Muscle of leg (tissue), 16 donors: ENCODE results near the gene PLA2G10. TPM values are rescaled to one million over a fixed set of nuclear protein-coding genes. Genes with fewer than 3 reads are reported as not detected.
"Not testable (repeated sequence)": the region's sequence is repeated elsewhere in the genome, so short reads cannot be mapped to it uniquely, and the experiment has no call there.

Source experiments
- DNase-seq: peaks from one replicate; pipeline ENCODE4 v3.0.0; 2013
- H3K27ac ChIP-seq: one replicate; pipeline ENCODE4 v1.5.1; 2013; ENCODE audit warnings: mild to moderate bottlenecking, low read length, control low read depth
- H3K27me3 ChIP-seq: one replicate; pipeline ENCODE4 v1.6.1; 2013; ENCODE audit warnings: low read length; ENCODE audit not compliant: control insufficient read depth, insufficient read depth
- H3K36me3 ChIP-seq: one replicate; pipeline ENCODE4 v1.6.1; 2013; ENCODE audit warnings: low read length; ENCODE audit not compliant: control insufficient read depth, insufficient read depth
- H3K4me1 ChIP-seq: one replicate; pipeline ENCODE4 v1.6.1; 2013; ENCODE audit warnings: low read length; ENCODE audit not compliant: control insufficient read depth, insufficient read depth
- H3K4me3 ChIP-seq: one replicate; pipeline ENCODE4 v1.5.1; 2013; ENCODE audit warnings: low read length, control low read depth
- H3K9me3 ChIP-seq: replicated peaks from 2 replicates; pipeline ENCODE4 v1.6.1; 2013; ENCODE audit warnings: low read depth, low read length; ENCODE audit not compliant: control insufficient read depth
- WGBS: methylation state at CpG from one replicate; pipeline ENCODE4 v1.1.5; 2013; ENCODE audit warnings: missing lambda C conversion rate; ENCODE audit not compliant: insufficient coverage; 5-methylcytosine and 5-hydroxymethylcytosine counted together
- long read RNA-seq, 11 donors: transcript quantifications; one replicate each; lab custom pipeline, GENCODE V29; 2026
- polyA plus RNA-seq, 8 donors: library from polyadenylated mRNA; unstranded; fragments of 120-200 nt; gene quantifications; one replicate each; pipeline versions ENCODE4 v1.2.1 to v1.2.3, GENCODE V29; 2013; ENCODE audit warnings: inconsistent platforms in 1 of 8, low replicate concordance in 1 of 8; ENCODE audit not compliant: insufficient read length in 8 of 8, insufficient read depth in 1 of 8
- total RNA-seq: library from RNA; stranded (reverse); fragments of 120-200 nt; gene quantifications from one replicate; pipeline ENCODE4 v1.2.4, GENCODE V29; 2013

The PLA2G10 gene, protein sequence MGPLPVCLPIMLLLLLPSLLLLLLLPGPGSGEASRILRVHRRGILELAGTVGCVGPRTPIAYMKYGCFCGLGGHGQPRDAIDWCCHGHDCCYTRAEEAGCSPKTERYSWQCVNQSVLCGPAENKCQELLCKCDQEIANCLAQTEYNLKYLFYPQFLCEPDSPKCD
- total RNA-seq (0.18 TPM), polyA plus RNA-seq (under 1 TPM in 7 of 8 donors, not detected in 1; 0.28 to 0.73 (median 0.46) TPM)
- long read RNA-seq, donor 1 = 0 reads
- long read RNA-seq, donor 2 = 0 reads
- long read RNA-seq, donor 3 = 0 reads
- long read RNA-seq, donor 4 = 0 reads
- long read RNA-seq, donor 5 = 0 reads
- long read RNA-seq, donor 6 = 0 reads
- long read RNA-seq, donor 7 = 0 reads
- long read RNA-seq, donor 8 = 0 reads
- long read RNA-seq, donor 9 = 0 reads
- long read RNA-seq, donor 10 = 0 reads
- long read RNA-seq, donor 11, partial matches to known transcripts = 5 of 5 reads
- long read RNA-seq, donor 11, other reads (novel, unspliced or antisense) = 0 of 5 reads

DNA sequence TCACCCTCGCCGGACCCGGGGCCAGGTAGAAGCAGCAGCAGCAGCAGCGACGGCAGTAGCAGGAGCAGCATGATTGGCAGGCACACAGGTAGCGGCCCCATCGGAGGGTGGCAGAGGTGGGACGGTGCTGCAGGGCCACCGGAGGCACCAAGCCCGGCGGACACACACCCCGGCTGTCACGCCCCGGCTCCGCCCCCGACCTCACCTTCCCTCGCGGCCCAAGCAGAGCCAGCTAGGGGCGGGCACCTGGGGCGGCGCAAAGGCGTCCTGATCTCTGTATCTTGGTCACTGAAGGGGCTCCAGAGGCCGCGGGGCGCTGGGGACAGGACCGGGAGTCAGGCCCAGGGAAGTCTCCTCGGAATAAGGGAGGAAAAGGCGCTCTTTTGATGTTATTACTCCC, at the start of gene PLA2G10:
TSS of gene PLA2G10 (minus strand) at position 180 of the 400 bp plus-strand sequence. CDS start at position 101, 79 bp downstream.
- not testable (repeated sequence) for H3K4me1 ChIP-seq, H3K4me3 ChIP-seq, DNase-seq, H3K27me3 ChIP-seq, H3K36me3 ChIP-seq, H3K9me3 ChIP-seq, H3K27ac ChIP-seq
- WGBS = no CpG with 5 or more reads among the region's 28 CpGs

DNA sequence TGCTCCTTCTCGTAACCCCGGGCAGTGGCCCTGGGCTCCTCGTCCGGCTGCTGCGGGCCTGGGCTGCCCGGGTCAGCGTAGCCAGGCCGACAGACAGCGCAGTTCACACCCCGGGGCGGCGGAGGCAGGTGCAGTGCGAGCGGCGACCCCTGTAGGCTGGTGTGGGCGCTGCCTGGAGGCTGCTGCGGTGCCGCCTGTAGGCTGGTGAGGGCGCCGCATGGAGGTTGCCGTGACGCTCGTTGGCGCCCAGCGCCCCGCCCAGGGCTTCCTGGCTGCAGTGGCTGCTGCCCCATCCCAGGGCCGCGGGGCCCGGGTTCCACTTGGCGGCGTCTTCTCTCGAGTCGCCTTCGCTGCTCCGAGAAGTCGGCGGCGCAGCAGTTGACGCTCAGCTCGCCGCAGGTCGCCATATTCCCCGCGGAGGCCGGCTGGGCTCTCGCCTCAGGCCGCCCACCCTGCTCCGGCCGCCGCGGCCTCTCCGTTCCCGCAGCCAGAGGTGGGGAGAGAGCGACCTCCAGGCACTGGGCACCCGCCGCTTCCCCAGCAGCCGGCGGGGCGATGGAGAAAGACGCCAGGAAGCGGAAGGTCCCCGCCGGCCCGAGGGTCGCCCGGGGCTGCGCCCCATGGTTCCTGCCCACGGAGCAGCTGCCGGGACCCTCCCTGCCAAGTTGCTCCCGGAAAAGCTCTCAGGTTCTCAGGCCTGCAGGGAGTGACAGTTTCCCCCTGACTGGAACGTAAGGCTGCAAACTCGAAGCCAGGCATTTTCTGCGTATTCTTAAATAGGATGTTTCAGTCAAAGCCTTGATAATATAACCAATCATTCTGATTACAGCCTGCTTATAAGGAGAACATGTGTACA, 48.4 kb upstream of the PLA2G10 start, which contains the start of gene NPIPA2:
TSS of gene NPIPA2 (plus strand) at position 261 of the 856 bp plus-strand sequence. CDS start 5,533 bp downstream, outside the sequence.
- H3K9me3 ChIP-seq, H3K4me3 ChIP-seq, H3K36me3 ChIP-seq, H3K4me1 ChIP-seq, H3K27me3 ChIP-seq, DNase-seq, H3K27ac ChIP-seq: not testable (repeated sequence)
- WGBS = no CpG with 5 or more reads among the region's 73 CpGs

DNA sequence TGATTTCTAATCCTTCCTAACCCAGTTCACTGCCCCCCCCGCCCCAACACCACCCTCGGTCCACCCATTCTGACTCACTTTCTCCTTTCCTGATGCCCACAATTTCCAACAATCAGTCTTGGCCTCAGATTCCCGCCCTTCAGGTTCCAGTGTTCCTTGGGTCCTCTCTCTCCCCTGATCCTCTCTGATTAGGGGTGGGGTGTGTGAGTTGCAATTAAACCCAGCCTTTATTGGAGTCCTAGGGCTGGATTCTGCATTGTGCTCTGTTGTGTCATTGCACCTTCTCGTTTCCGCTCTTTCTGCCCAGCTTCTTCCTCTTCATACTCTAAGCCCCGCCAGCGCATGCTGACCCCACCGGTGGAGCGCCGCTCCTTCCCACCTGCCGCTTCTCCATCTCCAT, 47.7 kb upstream of the PLA2G10 start:
- WGBS = no CpG with 5 or more reads among the region's 11 CpGs
- H3K27ac ChIP-seq, H3K9me3 ChIP-seq, DNase-seq, H3K4me3 ChIP-seq, H3K36me3 ChIP-seq, H3K27me3 ChIP-seq, H3K4me1 ChIP-seq: not testable (repeated sequence)

DNA sequence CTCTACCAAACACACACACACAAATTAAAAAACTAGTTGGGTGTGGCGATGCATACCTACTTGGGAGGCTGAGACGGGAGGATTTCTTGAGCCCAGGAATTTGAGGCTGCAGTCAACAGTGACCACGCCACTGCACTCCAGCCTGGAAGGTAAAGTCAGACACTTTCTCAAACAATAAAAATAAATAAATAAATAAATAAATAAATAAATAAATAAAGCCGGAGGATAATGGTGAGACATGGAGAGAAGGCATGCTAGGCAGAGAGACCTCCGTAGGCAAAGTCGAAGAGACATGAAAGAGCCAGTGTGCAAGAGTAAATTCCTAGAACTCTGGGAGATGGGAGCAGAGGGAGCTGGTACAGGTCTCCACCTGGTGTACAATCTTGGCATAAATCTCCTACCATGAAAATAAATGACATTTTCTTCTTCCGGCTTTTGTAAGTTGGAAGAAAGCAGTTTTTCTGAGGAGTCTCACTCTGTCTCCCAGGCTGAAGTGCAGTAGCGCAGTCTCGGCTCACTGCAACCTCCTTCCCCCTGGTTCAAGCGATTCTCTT, 46.8 kb upstream of the PLA2G10 start:
- H3K4me1 ChIP-seq, H3K27me3 ChIP-seq, H3K4me3 ChIP-seq, H3K27ac ChIP-seq, H3K36me3 ChIP-seq, DNase-seq, H3K9me3 ChIP-seq: not testable (repeated sequence)
- no CpG with 5 or more reads among the region's 10 CpGs for WGBS

DNA sequence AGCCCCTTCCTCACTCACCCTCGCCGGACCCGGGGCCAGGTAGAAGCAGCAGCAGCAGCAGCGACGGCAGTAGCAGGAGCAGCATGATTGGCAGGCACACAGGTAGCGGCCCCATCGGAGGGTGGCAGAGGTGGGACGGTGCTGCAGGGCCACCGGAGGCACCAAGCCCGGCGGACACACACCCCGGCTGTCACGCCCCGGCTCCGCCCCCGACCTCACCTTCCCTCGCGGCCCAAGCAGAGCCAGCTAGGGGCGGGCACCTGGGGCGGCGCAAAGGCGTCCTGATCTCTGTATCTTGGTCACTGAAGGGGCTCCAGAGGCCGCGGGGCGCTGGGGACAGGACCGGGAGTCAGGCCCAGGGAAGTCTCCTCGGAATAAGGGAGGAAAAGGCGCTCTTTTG, 39.1 kb upstream of the PLA2G10 start:
- not testable (repeated sequence) for H3K9me3 ChIP-seq, H3K4me3 ChIP-seq, H3K27ac ChIP-seq, H3K4me1 ChIP-seq, H3K27me3 ChIP-seq, H3K36me3 ChIP-seq, DNase-seq
- WGBS = no CpG with 5 or more reads among the region's 28 CpGs

DNA sequence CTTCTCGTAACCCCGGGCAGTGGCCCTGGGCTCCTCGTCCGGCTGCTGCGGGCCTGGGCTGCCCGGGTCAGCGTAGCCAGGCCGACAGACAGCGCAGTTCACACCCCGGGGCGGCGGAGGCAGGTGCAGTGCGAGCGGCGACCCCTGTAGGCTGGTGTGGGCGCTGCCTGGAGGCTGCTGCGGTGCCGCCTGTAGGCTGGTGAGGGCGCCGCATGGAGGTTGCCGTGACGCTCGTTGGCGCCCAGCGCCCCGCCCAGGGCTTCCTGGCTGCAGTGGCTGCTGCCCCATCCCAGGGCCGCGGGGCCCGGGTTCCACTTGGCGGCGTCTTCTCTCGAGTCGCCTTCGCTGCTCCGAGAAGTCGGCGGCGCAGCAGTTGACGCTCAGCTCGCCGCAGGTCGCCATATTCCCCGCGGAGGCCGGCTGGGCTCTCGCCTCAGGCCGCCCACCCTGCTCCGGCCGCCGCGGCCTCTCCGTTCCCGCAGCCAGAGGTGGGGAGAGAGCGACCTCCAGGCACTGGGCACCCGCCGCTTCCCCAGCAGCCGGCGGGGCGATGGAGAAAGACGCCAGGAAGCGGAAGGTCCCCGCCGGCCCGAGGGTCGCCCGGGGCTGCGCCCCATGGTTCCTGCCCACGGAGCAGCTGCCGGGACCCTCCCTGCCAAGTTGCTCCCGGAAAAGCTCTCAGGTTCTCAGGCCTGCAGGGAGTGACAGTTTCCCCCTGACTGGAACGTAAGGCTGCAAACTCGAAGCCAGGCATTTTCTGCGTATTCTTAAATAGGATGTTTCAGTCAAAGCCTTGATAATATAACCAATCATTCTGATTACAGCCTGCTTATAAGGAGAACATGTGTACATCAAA, 9.3 kb upstream of the PLA2G10 start, which contains the start of gene NPIPA3:
TSS of gene NPIPA3 (plus strand) at position 256 of the 856 bp plus-strand sequence. CDS start 5,533 bp downstream, outside the sequence.
- not testable (repeated sequence) for H3K9me3 ChIP-seq, DNase-seq, H3K27ac ChIP-seq, H3K4me1 ChIP-seq, H3K36me3 ChIP-seq, H3K27me3 ChIP-seq, H3K4me3 ChIP-seq
- WGBS = no CpG with 5 or more reads among the region's 73 CpGs

DNA sequence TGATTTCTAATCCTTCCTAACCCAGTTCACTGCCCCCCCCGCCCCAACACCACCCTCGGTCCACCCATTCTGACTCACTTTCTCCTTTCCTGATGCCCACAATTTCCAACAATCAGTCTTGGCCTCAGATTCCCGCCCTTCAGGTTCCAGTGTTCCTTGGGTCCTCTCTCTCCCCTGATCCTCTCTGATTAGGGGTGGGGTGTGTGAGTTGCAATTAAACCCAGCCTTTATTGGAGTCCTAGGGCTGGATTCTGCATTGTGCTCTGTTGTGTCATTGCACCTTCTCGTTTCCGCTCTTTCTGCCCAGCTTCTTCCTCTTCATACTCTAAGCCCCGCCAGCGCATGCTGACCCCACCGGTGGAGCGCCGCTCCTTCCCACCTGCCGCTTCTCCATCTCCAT, 8.6 kb upstream of the PLA2G10 start:
- DNase-seq, H3K9me3 ChIP-seq, H3K27me3 ChIP-seq, H3K36me3 ChIP-seq, H3K27ac ChIP-seq, H3K4me3 ChIP-seq, H3K4me1 ChIP-seq: not testable (repeated sequence)
- no CpG with 5 or more reads among the region's 11 CpGs for WGBS

DNA sequence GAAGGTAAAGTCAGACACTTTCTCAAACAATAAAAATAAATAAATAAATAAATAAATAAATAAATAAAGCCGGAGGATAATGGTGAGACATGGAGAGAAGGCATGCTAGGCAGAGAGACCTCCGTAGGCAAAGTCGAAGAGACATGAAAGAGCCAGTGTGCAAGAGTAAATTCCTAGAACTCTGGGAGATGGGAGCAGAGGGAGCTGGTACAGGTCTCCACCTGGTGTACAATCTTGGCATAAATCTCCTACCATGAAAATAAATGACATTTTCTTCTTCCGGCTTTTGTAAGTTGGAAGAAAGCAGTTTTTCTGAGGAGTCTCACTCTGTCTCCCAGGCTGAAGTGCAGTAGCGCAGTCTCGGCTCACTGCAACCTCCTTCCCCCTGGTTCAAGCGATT, 7.8 kb upstream of the PLA2G10 start:
- not testable (repeated sequence) for H3K27ac ChIP-seq, DNase-seq, H3K36me3 ChIP-seq, H3K4me3 ChIP-seq, H3K4me1 ChIP-seq, H3K9me3 ChIP-seq, H3K27me3 ChIP-seq
- no CpG with 5 or more reads among the region's 7 CpGs for WGBS

DNA sequence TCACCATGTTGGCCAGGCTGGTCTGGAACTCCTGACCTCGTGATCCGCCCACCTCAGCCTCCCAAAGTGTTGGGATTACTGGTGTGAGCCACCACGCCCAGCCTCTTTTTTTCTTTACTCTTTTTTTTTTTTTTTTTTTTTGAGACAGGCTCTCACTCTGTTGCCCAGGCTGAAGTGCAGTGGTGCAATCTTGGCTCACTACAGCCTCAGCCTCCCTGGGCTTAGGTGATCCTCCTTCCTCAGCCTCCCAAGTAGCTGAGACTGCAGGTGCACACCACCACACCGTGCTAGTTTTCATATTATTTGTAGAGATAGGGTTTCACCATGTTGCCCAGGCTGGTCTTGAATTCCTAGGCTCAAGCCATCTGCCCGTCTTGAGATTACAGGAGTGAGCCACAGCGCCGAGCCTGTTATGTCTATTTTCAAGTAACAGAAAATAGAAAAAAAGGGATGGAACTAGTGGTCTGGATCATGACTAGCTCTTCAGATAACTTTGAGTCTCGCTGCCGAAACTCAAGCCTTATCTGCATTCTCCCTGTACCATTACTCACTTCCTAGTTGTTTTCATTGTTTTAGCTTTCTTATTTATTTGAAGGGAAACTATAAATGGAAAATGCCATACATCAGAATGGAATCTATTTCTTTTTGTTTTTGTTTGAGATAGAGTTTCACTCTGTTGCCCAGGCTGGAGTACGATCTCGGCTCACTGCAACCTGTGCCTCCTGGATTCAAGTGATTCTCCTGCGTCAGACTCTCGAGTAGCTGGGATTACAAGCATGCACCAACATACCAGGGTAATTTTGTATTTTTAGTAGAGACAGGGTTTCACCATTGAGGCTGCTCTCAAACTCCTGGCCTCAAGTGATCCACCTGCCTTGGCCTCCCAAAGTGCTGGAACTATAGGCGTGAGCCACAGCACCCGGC, 8.0 kb downstream of the PLA2G10 start:
- H3K27ac ChIP-seq, H3K36me3 ChIP-seq, H3K4me1 ChIP-seq, DNase-seq, H3K27me3 ChIP-seq, H3K4me3 ChIP-seq, H3K9me3 ChIP-seq: not testable (repeated sequence)
- WGBS = no CpG with 5 or more reads among the region's 15 CpGs
